Adrenal gland (tissue), 12 donors: ENCODE data around the gene LRBA. TPM values are rescaled to one million over a fixed set of nuclear protein-coding genes. Genes with fewer than 3 reads are reported as not detected.

ENCODE experiments used
- DNase-seq, 7 donors: peaks; one replicate each; pipeline ENCODE4 v3.0.0-alpha.2; 2019 to 2020
- H3K27ac ChIP-seq, 5 donors: fragments of 200-600 bp; sonication (generic) in 4 of 5; 1 replicate in 3 of 5; 2 replicates in 2 of 5; pipeline versions ENCODE4 v1.5.1 to v1.8.0; 2016 to 2020; ENCODE audit warnings: mild to moderate bottlenecking in 1 of 5
- H3K27me3 ChIP-seq: fragments of 200-600 bp; 2 replicates; pipeline ENCODE4 v1.8.0; 2021
- H3K36me3 ChIP-seq, 2 donors: fragments of 200-600 bp; replicated peaks in 1 of 2; 1 replicate in 1 of 2; 2 replicates in 1 of 2; pipeline versions ENCODE4 v1.5.1 to v1.8.0; 2018 to 2022
- H3K4me1 ChIP-seq, 2 donors: fragments of 200-600 bp; replicated peaks in 1 of 2; 1 replicate in 1 of 2; 2 replicates in 1 of 2; pipeline versions ENCODE4 v1.5.1 to v1.8.0; 2018 to 2021
- H3K4me3 ChIP-seq, 4 donors: fragments of 200-600 bp; sonication (generic) in 3 of 4; one replicate each; pipeline ENCODE4 v1.5.1; 2016 to 2018
- H3K9me3 ChIP-seq, 3 donors: fragments of 200-600 bp; sonication (generic) in 1 of 3; replicated peaks in 1 of 3; 1 replicate in 2 of 3; 2 replicates in 1 of 3; pipeline versions ENCODE4 v1.5.1 to v1.8.0; 2016 to 2021
- POLR2A ChIP-seq, 2 donors: fragments of 450-650 bp; IDR thresholded peaks; one replicate each; pipeline ENCODE4 v1.6.1; 2017; ENCODE audit warnings: antibody characterized with exemption in 2 of 2, mild to moderate bottlenecking in 2 of 2, moderate library complexity in 1 of 2
- WGBS, 4 donors: extraction: QIAGEN DNeasy Blood & Tissue Kit in 2 of 4; methylation state at CpG; one replicate each; pipeline versions ENCODE4 v1.1.5 to v1.1.7; 2013 to 2017; 5-methylcytosine and 5-hydroxymethylcytosine counted together
- intact Hi-C, 2 donors: fragments of 100-400 bp; cut with DNase I; formaldehyde crosslinking; loops; one replicate each; pipeline versions ENCODE4 v1.14.1 to v1.15.0; 2022 to 2023
- polyA plus RNA-seq, 3 donors: library from polyadenylated mRNA; stranded (reverse); fragments of 200-250 nt in 2 of 3; fragments of 350-450 nt in 1 of 3; fragmentation: Illumina TruSeq in 1 of 3; extraction: RNeasy Lipid Tissue Mini Kit (QIAGEN cat#74804) in 1 of 3; gene quantifications; one replicate each; pipeline ENCODE4 v1.2.3, GENCODE V29; 2013 to 2014
- total RNA-seq, 9 donors: library from RNA; depleted of rRNA in 4 of 9; stranded (reverse); fragments of >200 nt in 4 of 9; fragments of 120-200 nt in 1 of 9; fragmentation: NEBNext Ultra II Directional in 1 of 9; extraction: Animal tissue kit (Norgen Biotek cat#: 25700) in 1 of 9; gene quantifications; one replicate each; pipeline versions ENCODE4 v1.1.0 to v1.2.4, GENCODE V29; 2013 to 2023
- TF ChIP-seq, protein P1 (sequence below), 6 experiments: fragments of 450-650 bp in 4 of 6; fragments of 200-600 bp in 2 of 6; sonication (generic) in 1 of 6; IDR thresholded peaks; 1 replicate in 5 of 6; 2 replicates in 1 of 6; pipeline versions ENCODE4 v1.5.1 to v1.8.0; 2016 to 2021; ENCODE audit warnings: antibody characterized with exemption in 6 of 6, mild to moderate bottlenecking in 2 of 6, moderate library complexity in 1 of 6
- donor health status: healthy with polysubstance abuse.
- donor health status: Bipolar disorder and iron deficiency.
- donor health status: DM: yes; HTN: yes; CAD: no.
- donor health status: DM: no; HTN: no; CAD: no.
- donor health status: DM: no; HTN: no; CAD: no.
- donor health status: DM: yes; HTN: yes; CAD: no.

LRBA gene
- total and polyA plus RNA-seq, 12 donors, result 9.6 to 106 (median 40.6) TPM

DNA sequence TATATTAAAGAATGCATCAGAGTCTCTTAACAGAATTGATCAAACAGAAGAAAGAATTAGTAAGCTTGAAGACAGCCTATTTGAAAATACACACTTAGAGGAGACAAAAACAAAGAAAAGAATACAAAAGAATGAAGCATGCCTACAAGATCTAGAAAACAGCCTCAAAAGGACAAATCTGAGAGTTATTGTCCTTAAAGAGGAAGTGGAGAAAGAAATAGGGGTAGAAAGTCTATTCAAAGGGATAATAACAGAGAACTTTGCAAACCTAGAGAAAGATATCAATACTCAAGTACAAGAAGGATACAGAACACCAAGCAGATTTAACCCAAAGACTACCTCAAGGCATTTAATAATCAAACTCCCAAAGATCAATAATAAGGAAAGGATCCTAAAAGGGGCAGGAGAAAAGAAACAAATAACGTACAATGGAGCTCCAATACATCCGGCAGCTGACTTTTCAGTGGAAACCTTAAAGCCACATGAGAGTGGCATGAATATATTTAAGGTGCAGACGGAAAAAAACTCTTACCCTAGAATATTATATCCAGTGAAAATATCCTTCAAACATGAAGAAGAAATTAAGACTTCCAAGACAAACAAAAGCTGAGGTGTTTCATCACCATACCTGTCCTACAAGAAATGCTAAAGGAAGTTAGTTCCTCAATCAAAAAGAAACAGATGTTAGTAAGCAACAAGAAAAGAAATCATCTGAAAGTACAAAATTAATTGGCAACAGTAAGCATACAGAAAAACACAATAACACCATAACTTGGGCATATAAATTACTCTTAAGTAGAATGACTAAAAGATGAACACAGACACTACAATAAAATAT lies 36.1 kb downstream of the LRBA start:
- H3K4me3 ChIP-seq, result no peak overlapping the region
- no peaks in the 10 kb centered on the region for H3K9me3 ChIP-seq
- 94 to 99% (median 95%) methylated on average over 3 of the region's 3 CpGs for WGBS, 4 donors
- no peaks in the 10 kb centered on the region for H3K27me3 ChIP-seq
- no peak for DNase-seq
- TF ChIP-seq POLR2A (IDR thresholded peaks at IDR 0.05), result no peak
- TF ChIP-seq, protein P1, sequence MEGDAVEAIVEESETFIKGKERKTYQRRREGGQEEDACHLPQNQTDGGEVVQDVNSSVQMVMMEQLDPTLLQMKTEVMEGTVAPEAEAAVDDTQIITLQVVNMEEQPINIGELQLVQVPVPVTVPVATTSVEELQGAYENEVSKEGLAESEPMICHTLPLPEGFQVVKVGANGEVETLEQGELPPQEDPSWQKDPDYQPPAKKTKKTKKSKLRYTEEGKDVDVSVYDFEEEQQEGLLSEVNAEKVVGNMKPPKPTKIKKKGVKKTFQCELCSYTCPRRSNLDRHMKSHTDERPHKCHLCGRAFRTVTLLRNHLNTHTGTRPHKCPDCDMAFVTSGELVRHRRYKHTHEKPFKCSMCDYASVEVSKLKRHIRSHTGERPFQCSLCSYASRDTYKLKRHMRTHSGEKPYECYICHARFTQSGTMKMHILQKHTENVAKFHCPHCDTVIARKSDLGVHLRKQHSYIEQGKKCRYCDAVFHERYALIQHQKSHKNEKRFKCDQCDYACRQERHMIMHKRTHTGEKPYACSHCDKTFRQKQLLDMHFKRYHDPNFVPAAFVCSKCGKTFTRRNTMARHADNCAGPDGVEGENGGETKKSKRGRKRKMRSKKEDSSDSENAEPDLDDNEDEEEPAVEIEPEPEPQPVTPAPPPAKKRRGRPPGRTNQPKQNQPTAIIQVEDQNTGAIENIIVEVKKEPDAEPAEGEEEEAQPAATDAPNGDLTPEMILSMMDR (IDR thresholded peaks at IDR 0.05), result no peak
- intact Hi-C loops, result no loop called here
- no peak overlapping the region for H3K27ac ChIP-seq
- H3K4me1 ChIP-seq, result peaks cover 3 to 8% of the 10 kb centered on the region in 2 donors
- no peaks in the 10 kb centered on the region for H3K36me3 ChIP-seq

DNA sequence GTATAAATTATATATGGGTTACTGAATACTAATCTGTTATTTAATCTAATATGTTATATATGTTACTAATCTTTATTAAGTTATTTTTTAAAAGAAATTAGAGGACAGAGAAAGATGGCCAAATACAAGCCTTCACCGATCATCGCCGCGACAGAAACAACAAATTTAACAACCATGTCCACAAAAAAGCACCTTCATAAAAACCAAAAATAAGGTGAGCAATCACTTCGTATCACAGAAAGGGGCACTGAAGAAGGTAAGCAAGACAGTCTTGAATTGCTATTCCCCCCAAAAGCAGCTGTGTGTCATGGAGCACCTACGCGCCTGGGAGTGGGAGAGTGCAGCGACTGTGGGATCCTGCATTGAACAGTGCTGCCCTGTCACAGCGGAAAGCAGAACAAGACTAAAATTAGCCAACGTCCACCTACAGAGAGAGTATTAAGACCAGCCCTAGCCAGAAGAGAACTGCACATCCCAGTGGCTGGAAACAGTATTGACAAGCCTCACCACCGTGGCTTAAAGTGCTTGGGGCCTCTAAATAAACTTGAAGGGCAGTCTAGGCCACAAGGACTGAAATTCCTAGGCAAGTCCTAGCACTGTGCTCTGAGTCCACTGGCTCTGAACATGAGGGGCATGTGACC lies 38.5 kb downstream of the LRBA start:
- H3K4me3 ChIP-seq, result no peak overlapping the region
- H3K27ac ChIP-seq, result no peak overlapping the region
- no peaks in the 10 kb centered on the region for H3K27me3 ChIP-seq
- no peak for TF ChIP-seq POLR2A (IDR thresholded peaks at IDR 0.05)
- TF ChIP-seq, protein P1 (IDR thresholded peaks at IDR 0.05), result no peak
- 76 to 85% (median 84%) methylated on average over 11 of the region's 11 CpGs for WGBS, 4 donors
- no peaks in the 10 kb centered on the region for H3K9me3 ChIP-seq
- intact Hi-C loops, result no loop called here
- no peak for DNase-seq
- H3K4me1 ChIP-seq, result peaks cover 0 to 12% of the 10 kb centered on the region in 2 donors
- no peaks in the 10 kb centered on the region for H3K36me3 ChIP-seq

DNA sequence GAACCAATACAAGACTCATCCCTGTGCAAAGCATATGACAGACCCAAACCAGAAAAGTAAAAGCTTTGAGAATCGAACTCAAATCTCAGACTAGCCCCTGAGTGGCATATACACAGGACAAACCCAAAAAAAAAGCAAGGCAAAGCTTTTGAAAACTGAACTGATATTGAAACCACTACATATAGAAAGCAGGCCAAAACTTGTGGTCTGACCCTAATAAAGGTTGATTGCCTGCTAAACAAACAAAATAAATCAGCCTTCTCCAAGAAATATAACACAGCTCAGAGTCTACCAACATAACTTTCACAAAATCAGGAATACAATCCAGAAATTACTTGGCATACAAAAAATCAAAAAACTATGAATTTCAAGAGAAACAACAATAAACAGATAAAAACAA lies 40.3 kb downstream of the LRBA start:
- no peak for DNase-seq
- Histone ChIP-seq H3K27me3 (no peaks in the 10 kb centered on the region), H3K4me1 (peaks cover 0 to 17% of the 10 kb centered on the region in 2 donors), H3K9me3 (no peaks in the 10 kb centered on the region), H3K4me3 (no peak overlapping the region), H3K27ac (no peak overlapping the region), H3K36me3 (no peaks in the 10 kb centered on the region)
- intact Hi-C loops, result no loop called here
- TF ChIP-seq POLR2A (IDR thresholded peaks at IDR 0.05), result no peak
- TF ChIP-seq, protein P1 (IDR thresholded peaks at IDR 0.05), result no peak
- WGBS, 4 donors, result 77 to 82% (median 78%) methylated on average over 1 of the region's 1 CpG

DNA sequence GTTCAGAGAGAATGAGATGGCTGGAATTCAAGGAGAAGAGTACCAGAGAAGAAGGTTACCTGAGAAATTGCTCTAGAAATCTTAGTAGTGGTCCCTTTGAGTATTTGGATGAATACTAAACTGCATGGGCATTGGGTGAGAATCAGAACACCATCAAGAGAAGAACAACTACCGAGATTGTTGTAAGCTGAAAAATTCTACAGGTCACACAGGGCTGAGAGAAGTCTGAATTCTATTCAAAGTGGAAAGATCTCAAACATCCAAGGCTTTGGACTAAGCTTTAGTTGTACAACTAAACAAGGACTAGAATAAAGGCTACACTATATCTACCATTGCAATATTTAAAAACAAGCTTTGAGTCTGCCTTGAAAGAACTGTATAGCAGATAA lies 40.8 kb downstream of the LRBA start:
- Histone ChIP-seq H3K4me1 (peaks cover 0 to 17% of the 10 kb centered on the region in 2 donors), H3K36me3 (no peaks in the 10 kb centered on the region), H3K4me3 (no peak overlapping the region), H3K27me3 (no peaks in the 10 kb centered on the region), H3K9me3 (no peaks in the 10 kb centered on the region), H3K27ac (no peak overlapping the region)
- DNase-seq, result no peak
- no peak for TF ChIP-seq POLR2A (IDR thresholded peaks at IDR 0.05)
- TF ChIP-seq, protein P1 (IDR thresholded peaks at IDR 0.05), result no peak
- intact Hi-C loops, result no loop called here
- WGBS, 4 donors, result 94 to 100% (median 99%) methylated on average over 1 of the region's 1 CpG
